ENCODE results near the gene PHTF1.
"Not testable (repeated sequence)": the region's sequence is repeated elsewhere in the genome, so short reads cannot be mapped to it uniquely, and the experiment has no call there.

PHTF1 gene

DNA sequence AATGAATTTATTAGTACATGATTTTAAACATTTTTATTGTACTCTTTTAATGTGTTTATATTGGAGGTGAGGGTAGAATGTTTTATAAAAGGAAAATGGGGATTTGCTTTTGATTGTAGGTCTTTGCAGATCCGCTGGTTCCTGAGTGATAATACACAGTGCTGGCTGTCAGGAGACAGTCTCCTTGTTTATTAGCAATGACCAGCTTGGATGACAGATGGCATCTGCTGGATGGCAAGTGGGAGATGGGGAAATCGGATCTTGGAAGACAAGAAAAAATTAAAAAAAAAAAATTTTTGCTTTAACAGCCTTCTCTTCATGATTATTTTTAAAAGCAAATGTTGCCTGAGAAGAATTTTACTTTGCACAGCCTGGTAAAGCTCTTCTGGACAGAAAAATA is 4.4 kb upstream of the PHTF1 start:
- no peak for DNase-seq (ENCODE audit: low spot score)
- in situ Hi-C loops (cut with MboI; ENCODE audit: low pct_unique_long_range_greater_than_20kb, low sequenced_read_pairs, unreplicated experiment), result no loop called here
- TF ChIP-seq, protein P1, sequence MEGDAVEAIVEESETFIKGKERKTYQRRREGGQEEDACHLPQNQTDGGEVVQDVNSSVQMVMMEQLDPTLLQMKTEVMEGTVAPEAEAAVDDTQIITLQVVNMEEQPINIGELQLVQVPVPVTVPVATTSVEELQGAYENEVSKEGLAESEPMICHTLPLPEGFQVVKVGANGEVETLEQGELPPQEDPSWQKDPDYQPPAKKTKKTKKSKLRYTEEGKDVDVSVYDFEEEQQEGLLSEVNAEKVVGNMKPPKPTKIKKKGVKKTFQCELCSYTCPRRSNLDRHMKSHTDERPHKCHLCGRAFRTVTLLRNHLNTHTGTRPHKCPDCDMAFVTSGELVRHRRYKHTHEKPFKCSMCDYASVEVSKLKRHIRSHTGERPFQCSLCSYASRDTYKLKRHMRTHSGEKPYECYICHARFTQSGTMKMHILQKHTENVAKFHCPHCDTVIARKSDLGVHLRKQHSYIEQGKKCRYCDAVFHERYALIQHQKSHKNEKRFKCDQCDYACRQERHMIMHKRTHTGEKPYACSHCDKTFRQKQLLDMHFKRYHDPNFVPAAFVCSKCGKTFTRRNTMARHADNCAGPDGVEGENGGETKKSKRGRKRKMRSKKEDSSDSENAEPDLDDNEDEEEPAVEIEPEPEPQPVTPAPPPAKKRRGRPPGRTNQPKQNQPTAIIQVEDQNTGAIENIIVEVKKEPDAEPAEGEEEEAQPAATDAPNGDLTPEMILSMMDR (IDR thresholded peaks at IDR 0.05; ENCODE audit: extremely low read depth, insufficient read depth, missing control alignments), result no peak

DNA sequence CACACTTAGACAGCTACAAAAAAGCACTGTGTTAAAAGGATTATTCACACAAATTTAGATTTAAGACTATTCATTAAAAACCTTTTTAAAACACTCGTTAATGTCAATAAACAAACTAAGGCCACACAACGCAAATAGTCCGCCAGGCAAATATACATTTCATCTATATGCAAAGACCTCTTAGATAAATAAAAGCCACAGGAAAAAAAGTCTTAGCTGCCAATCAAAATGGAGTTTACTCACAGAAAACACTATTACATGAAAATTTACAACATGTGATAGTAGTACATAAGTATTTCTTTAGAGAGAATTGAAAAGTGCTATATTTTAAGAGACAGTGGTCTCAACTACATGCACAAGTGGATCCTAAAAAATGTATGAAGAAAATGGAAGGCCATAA is 2.7 kb upstream of the PHTF1 start:
- in situ Hi-C loops (cut with MboI; ENCODE audit: low pct_unique_long_range_greater_than_20kb, low sequenced_read_pairs, unreplicated experiment), result no loop called here
- DNase-seq (ENCODE audit: low spot score), result no peak
- TF ChIP-seq, protein P1 (IDR thresholded peaks at IDR 0.05; ENCODE audit: extremely low read depth, insufficient read depth, missing control alignments), result no peak

DNA sequence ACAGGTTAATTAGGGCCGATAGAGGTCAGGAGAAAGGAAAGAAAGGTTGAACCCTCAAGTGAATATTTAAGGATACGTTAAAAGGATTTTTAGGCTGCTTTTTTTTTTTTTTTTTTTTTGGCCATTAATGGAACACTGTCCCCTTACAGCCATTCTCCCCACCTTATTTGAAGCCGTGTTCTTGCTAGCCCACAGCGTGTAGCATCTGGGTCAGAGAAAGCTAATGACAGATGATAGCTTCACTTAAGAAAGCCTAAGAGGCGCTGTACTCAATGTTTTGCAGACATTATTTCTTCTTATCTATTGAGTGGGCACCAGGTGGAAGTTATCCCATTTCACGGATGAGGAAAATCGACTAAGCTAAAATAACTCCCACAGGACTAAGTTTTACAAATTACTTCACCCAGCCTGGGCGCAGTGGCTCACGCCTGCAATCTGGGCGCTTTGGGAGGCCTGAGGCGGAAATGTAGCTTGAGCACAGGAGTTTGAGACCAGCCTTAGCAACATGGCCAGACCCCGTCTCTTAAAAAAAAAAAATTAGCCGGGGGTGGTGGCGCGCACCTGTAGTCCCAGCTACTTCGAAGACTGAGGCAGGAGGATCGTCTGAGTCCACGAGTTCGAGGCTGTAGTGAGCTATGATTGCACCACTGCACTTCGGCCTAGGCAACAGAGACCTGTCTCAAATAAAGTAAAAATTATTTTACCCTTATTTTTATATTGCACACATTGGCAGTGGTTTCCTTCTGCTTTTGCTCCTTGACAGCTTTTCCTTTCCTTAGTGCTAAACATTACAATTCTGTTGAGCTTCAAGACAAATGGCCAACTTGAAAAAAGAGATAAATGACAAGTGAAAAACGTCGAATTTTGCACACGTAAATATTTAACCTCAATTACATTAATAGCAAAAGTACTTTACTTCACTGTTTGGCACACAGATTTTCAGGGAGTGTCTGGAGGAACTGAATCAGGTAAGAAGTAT is 1.1 kb upstream of the PHTF1 start:
- DNase-seq (ENCODE audit: low spot score), result no peak
- in situ Hi-C loops (cut with MboI; ENCODE audit: low pct_unique_long_range_greater_than_20kb, low sequenced_read_pairs, unreplicated experiment), result no loop called here
- TF ChIP-seq, protein P1 (IDR thresholded peaks at IDR 0.05; ENCODE audit: extremely low read depth, insufficient read depth, missing control alignments), result no peak

DNA sequence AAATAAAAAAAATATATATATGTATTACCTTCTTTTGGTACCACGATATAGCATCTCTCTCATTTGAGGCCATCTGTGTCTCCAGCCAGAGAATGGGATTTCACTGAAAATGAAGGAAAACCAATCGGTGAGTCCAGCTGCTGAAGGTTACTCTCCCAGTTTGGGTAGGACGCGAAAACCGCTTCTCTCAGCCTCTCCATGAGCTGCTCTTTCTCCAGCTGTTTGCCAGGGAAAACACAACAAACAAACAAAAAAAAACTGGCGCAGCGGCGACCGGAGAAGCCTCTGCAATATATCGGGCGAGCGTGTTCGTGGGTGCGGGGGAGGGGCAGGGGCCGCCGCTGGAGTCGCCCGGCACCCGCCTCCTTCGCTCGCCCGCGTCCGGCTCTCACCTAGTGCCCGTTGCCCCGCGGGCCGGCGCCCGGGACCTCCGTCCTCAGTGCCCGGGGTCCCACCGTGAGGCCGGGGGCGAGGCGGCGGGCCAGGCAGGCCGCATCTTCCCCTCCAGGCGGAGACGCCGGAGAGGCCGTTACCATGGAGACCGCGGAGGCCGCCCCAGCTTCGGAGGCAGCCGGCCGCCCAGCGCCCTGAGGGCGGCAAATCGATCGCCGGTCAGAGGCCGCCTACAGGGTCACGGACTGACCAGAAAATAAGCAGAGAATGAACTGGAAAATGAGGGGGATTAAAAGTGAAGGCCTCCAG is 504 bp downstream of the PHTF1 start:
- in situ Hi-C loops (cut with MboI; ENCODE audit: low pct_unique_long_range_greater_than_20kb, low sequenced_read_pairs, unreplicated experiment), result no loop called here
- peak; percentile 81 for DNase-seq (ENCODE audit: low spot score)
- TF ChIP-seq, protein P1 (IDR thresholded peaks at IDR 0.05; ENCODE audit: extremely low read depth, insufficient read depth, missing control alignments), result no peak

DNA sequence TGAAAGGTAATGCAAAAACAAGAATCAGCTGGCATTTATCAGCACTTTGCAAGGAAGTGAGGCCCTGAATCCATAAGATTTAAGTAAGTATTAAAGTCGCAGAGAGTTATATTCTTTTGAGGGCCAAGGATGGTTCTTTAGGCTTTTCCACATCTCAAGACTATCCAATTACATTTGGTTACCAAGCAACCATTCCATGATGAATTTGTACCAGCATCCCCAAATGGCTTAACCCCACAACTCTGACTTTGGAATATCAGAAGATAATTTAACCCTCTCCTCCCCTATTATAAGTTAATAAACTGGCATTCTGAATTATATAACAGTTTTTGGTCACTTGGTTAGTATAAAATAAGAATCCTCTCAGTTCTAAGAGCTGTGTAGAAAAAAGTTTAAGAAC is 2.8 kb downstream of the PHTF1 start:
- no peak for DNase-seq (ENCODE audit: low spot score)
- in situ Hi-C loops (cut with MboI; ENCODE audit: low pct_unique_long_range_greater_than_20kb, low sequenced_read_pairs, unreplicated experiment), result no loop called here

DNA sequence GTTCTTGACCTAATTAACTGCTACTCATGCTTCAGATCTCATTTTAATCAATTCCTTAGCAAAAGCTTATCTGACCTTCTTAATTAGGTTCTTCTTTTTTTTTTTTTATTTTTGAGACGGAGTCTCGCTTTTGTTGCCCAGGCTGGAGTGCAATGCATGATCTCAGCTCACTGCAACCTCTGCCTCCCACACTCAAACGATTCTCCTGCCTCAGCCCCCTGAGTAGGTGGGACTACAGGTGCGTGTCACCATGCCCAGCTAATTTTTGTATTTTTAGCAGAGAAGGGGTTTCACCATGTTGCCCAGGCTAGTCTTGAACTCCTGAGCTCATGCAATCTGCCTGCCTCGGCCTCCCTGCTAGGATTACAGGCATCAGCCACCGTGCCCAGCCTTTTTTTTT is 6.0 kb downstream of the PHTF1 start:
- DNase-seq (ENCODE audit: low spot score); in situ Hi-C loops (cut with MboI; ENCODE audit: low pct_unique_long_range_greater_than_20kb, low sequenced_read_pairs, unreplicated experiment): not testable (repeated sequence)

More for the DNA sequence above, 2.8 kb downstream of the PHTF1 start:
- TF ChIP-seq, protein P1 (IDR thresholded peaks at IDR 0.05; ENCODE audit: extremely low read depth, insufficient read depth, missing control alignments), result no peak

DNA sequence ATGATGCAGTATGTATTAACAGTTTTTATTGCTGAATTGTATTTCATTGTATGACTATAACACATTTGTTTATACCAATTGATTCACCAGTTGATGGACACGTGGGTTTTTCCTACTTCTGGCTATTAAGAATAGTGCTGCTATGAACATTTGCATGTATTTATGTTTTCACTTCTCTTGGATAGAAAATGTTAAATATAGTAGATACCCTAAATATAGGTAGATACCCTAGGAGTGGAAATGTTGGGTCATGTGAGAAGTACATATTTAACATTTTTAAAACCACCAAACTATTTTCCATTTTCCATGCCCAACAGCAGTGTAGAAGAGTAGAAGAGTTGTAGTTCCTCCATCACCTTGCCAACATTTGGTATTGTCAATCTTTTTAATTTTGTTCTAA is 7.8 kb downstream of the PHTF1 start:
- in situ Hi-C loops (cut with MboI; ENCODE audit: low pct_unique_long_range_greater_than_20kb, low sequenced_read_pairs, unreplicated experiment), result no loop called here
- TF ChIP-seq, protein P1 (IDR thresholded peaks at IDR 0.05; ENCODE audit: extremely low read depth, insufficient read depth, missing control alignments), result no peak
- DNase-seq (ENCODE audit: low spot score), result no peak
